DOHH2 (cell line): Measurements from ENCODE around the gene EMP1.

Experiments used
- H3F3A ChIP-seq: fragments of 200-600 bp; sonication (generic), shearing (Covaris generic); 2 replicates; pipeline ENCODE4 v1.6.0; 2016; ENCODE audit warnings: antibody characterized with exemption, mild to moderate bottlenecking; ENCODE audit not compliant: control insufficient read depth, insufficient read depth
- H3K27ac ChIP-seq: fragments of 200-600 bp; sonication (generic); 2 replicates; pipeline ENCODE4 v1.5.1; 2014; ENCODE audit warnings: low read depth, mild to moderate bottlenecking, low read length, moderate library complexity
- H3K27me3 ChIP-seq: fragments of 200-600 bp; sonication (generic); 2 replicates; pipeline ENCODE4 v1.6.1; 2014; ENCODE audit warnings: mild to moderate bottlenecking, low read length, mixed read lengths; ENCODE audit not compliant: control insufficient read depth
- H3K36me3 ChIP-seq: fragments of 200-600 bp; sonication (generic); 2 replicates; pipeline ENCODE4 v1.6.1; 2014; ENCODE audit warnings: mild to moderate bottlenecking, low read length, moderate library complexity, mixed read lengths; ENCODE audit not compliant: control insufficient read depth
- H3K4me1 ChIP-seq: fragments of 200-600 bp; sonication (generic); 2 replicates; pipeline ENCODE4 v1.6.1; 2014; ENCODE audit warnings: mild to moderate bottlenecking, low read length, mixed read lengths; ENCODE audit not compliant: control insufficient read depth
- H3K4me2 ChIP-seq: fragments of 200-600 bp; sonication (generic); 2 replicates; pipeline ENCODE4 v1.6.0; 2014; ENCODE audit warnings: mild to moderate bottlenecking, low read length, moderate library complexity
- H3K4me3 ChIP-seq: fragments of 200-600 bp; sonication (generic); 2 replicates; pipeline ENCODE4 v1.5.1; 2014; ENCODE audit warnings: mild to moderate bottlenecking, low read length, mixed read lengths
- H3K79me2 ChIP-seq: fragments of 200-600 bp; sonication (generic); 2 replicates; pipeline ENCODE4 v1.6.1; 2014; ENCODE audit warnings: mild to moderate bottlenecking, low read length, mixed read lengths; ENCODE audit not compliant: control insufficient read depth
- H3K9me2 ChIP-seq: fragments of 200-600 bp; sonication (generic); replicated peaks from 2 replicates; pipeline ENCODE4 v1.6.1; 2014; ENCODE audit warnings: mild to moderate bottlenecking, low read length, mixed read lengths; ENCODE audit not compliant: control insufficient read depth
- H3K9me3 ChIP-seq: fragments of 200-600 bp; sonication (generic); 2 replicates; pipeline ENCODE4 v1.6.1; 2014; ENCODE audit warnings: antibody characterized with exemption, low read length, mixed read lengths; ENCODE audit not compliant: control insufficient read depth, insufficient read depth
- H4K20me1 ChIP-seq: fragments of 200-600 bp; sonication (generic); 2 replicates; pipeline ENCODE4 v1.6.0; 2014; ENCODE audit warnings: low read depth, mild to moderate bottlenecking, antibody characterized with exemption, low read length, moderate library complexity; ENCODE audit not compliant: control insufficient read depth, insufficient read depth
- CTCF ChIP-seq: fragments of 200-600 bp; sonication (generic); IDR thresholded peaks from one replicate; pipeline ENCODE4 v1.5.1; 2014; ENCODE audit warnings: antibody characterized with exemption, mild to moderate bottlenecking, low read depth, low read length; ENCODE audit not compliant: poor library complexity, severe bottlenecking
- EZH2phosphoT487 ChIP-seq: fragments of 200-600 bp; sonication (generic); IDR thresholded peaks from 2 replicates; pipeline ENCODE4 v1.6.1; 2017; ENCODE audit warnings: borderline replicate concordance, mild to moderate bottlenecking, antibody characterized with exemption, low read length, moderate library complexity, mixed read lengths

Gene EMP1

GRCh38 chr12:13198876-13199275, 2.4 kb downstream of the EMP1 start:
- H3K36me3 ChIP-seq: no peaks in the 10 kb centered on the region
- H3K9me2 ChIP-seq: no peaks in the 10 kb centered on the region
- H3K4me2 ChIP-seq: no peak overlapping the region
- no peaks in the 10 kb centered on the region for H3K4me1 ChIP-seq
- no peaks in the 10 kb centered on the region for H3F3A ChIP-seq
- H3K9me3 ChIP-seq: no peaks in the 10 kb centered on the region
- H3K79me2 ChIP-seq: no peaks in the 10 kb centered on the region
- H3K27ac ChIP-seq: no peak overlapping the region
- peaks cover 46% of the 10 kb centered on the region for H3K27me3 ChIP-seq
- no peak overlapping the region for H3K4me3 ChIP-seq
- no peaks in the 10 kb centered on the region for H4K20me1 ChIP-seq
- TF ChIP-seq EZH2phosphoT487: no peak
- no peak for TF ChIP-seq CTCF

GRCh38 chr12:13199592-13199991, 3.1 kb downstream of the EMP1 start:
- Histone ChIP-seq H3K36me3 (no peaks in the 10 kb centered on the region), H3K4me2 (no peak overlapping the region)

GRCh38 chr12:13200841-13201240, 4.3 kb downstream of the EMP1 start:
- Histone ChIP-seq H3K36me3 (no peaks in the 10 kb centered on the region), H3F3A (no peaks in the 10 kb centered on the region), H3K4me1 (no peaks in the 10 kb centered on the region), H4K20me1 (no peaks in the 10 kb centered on the region), H3K4me2 (no peak overlapping the region), H3K4me3 (no peak overlapping the region), H3K9me3 (no peaks in the 10 kb centered on the region), H3K9me2 (no peaks in the 10 kb centered on the region), H3K79me2 (no peaks in the 10 kb centered on the region), H3K27ac (no peak overlapping the region), H3K27me3 (peaks cover 41% of the 10 kb centered on the region)
- no peak for TF ChIP-seq CTCF
- no peak for TF ChIP-seq EZH2phosphoT487

More at GRCh38 chr12:13199592-13199991, 3.1 kb downstream of the EMP1 start:
- no peaks in the 10 kb centered on the region for H3K9me2 ChIP-seq
- H3K9me3 ChIP-seq: no peaks in the 10 kb centered on the region
- no peak overlapping the region for H3K4me3 ChIP-seq
- H3K79me2 ChIP-seq: no peaks in the 10 kb centered on the region
- TF ChIP-seq CTCF (no peak), EZH2phosphoT487 (no peak)
- no peaks in the 10 kb centered on the region for H4K20me1 ChIP-seq
- H3K4me1 ChIP-seq: no peaks in the 10 kb centered on the region
- H3K27me3 ChIP-seq: peaks cover 46% of the 10 kb centered on the region
- H3K27ac ChIP-seq: no peak overlapping the region
- no peaks in the 10 kb centered on the region for H3F3A ChIP-seq
